ENCODE data around the gene CARTPT. TPM values are rescaled to one million over a fixed set of nuclear protein-coding genes. Genes with fewer than 3 reads are reported as not detected.
A peak's percentile ranks its signal among the peaks of the same experiment; 100 is the strongest.

CARTPT gene
- total RNA-seq (not detected), polyA plus RNA-seq (under 1 TPM in 1 of 2 donors, not detected in 1; 0.82 TPM)

- DNase-seq = peak in 2 of 6 donors; percentile 14 to 58
- intact Hi-C loops (cut with DNase I) = no loop called here
- H3K27ac ChIP-seq = no peak within 1 kb of the TSS
- ATAC-seq = peak; percentile 40 to 79 (median 48)
- whole genome bisulfite sequencing, 2 donors = 2 to 5% methylated on average over 64 to 65 of the region's 65 CpGs
- TF ChIP-seq CTCF (IDR thresholded peaks at IDR 0.05) = no peak
- H3K9me3 ChIP-seq = no peaks in the 10 kb centered on the region
- H3K4me3 ChIP-seq = no peak within 1 kb of the TSS
- H3K36me3 ChIP-seq = no peaks in the 10 kb centered on the region
- no peak for FAIRE-seq
- H3K27me3 ChIP-seq = peaks cover 0 to 11% (median 2%) of the 10 kb centered on the region in 4 donors
- H3K4me1 ChIP-seq = no peaks in the 10 kb centered on the region
These were observed at the start of gene CARTPT for GRCh38 chr5:71719063-71719964. CARTPT (plus strand) TSS chr5:71719275; CDS start chr5:71719294, 19 bp downstream.

DNA sequence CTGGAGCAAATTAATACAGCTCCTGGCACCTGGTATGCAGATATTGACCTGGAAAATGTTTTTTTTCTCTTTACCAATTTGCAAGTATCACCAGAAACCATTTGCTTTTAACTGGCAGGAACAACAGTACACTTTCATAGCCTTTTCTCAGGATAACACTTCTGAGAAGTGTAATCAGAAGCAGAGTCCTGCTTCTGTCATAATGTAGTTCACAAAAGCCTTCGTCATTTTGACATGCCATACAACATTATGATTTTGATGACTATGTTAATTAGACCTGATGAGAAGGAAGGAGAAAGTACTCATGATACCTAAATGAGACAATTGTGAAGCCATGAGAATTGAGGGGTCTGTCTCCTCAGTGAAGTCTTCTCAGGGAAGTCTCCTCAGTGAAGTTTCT lies 41.1 kb upstream of the CARTPT start:
- FAIRE-seq = no peak
- intact Hi-C loops (cut with DNase I) = no loop called here
- WGBS, 2 donors = 80 to 85% methylated on average over 1 of the region's 1 CpG

DNA sequence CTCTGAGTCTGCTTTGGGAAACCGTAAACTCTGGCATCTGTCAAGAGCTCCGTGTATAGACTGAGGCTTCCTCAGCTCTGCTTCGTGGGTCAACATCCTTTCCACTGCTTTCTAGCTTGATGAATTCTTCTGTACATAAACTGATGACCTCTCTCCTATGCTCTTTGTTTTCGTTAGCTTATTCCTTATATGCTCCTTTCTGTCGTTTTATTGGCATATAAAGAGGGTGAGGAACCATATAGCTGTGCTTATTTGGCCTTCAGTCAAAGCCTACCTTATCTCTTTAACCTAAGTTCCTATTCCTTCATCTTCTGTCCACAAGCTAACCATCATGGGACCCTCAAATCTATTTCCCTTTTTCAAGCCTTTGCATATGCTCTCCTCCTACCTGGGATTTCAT lies 39.4 kb upstream of the CARTPT start:
- H3K36me3 ChIP-seq = no peaks in the 10 kb centered on the region
- H3K27ac ChIP-seq = no peak overlapping the region
- H3K4me3 ChIP-seq = no peak overlapping the region
- ATAC-seq = no peak
- H3K27me3 ChIP-seq = no peaks in the 10 kb centered on the region
- H3K4me1 ChIP-seq = no peaks in the 10 kb centered on the region
- intact Hi-C loops (cut with DNase I) = no loop called here
- no peak for TF ChIP-seq CTCF (IDR thresholded peaks at IDR 0.05)
- FAIRE-seq = no peak
- no peaks in the 10 kb centered on the region for H3K9me3 ChIP-seq
- DNase-seq = no peak
- 63 to 69% methylated on average over 5 of the region's 5 CpGs for WGBS, 2 donors

More for the DNA sequence above, 41.1 kb upstream of the CARTPT start:
- ATAC-seq (no peak), DNase-seq (no peak)
- no peak for TF ChIP-seq CTCF (IDR thresholded peaks at IDR 0.05)
- H3K27ac ChIP-seq = no peak overlapping the region
- no peaks in the 10 kb centered on the region for H3K36me3 ChIP-seq
- no peak overlapping the region for H3K4me3 ChIP-seq
- no peaks in the 10 kb centered on the region for H3K9me3 ChIP-seq
- no peaks in the 10 kb centered on the region for H3K27me3 ChIP-seq
- H3K4me1 ChIP-seq = no peaks in the 10 kb centered on the region

GRCh38 chr5:71680510-71680909 lies 38.6 kb upstream of the CARTPT start:
- H3K27me3 ChIP-seq = no peaks in the 10 kb centered on the region
- 79 to 83% methylated on average over 2 of the region's 2 CpGs for WGBS, 2 donors
- no peak for ATAC-seq

More at GRCh38 chr5:71680510-71680909, 38.6 kb upstream of the CARTPT start:
- H3K4me1 ChIP-seq = no peaks in the 10 kb centered on the region
- no peaks in the 10 kb centered on the region for H3K9me3 ChIP-seq
- H3K36me3 ChIP-seq = no peaks in the 10 kb centered on the region
- no peak for DNase-seq
- H3K4me3 ChIP-seq = no peak overlapping the region
- no peak for FAIRE-seq
- TF ChIP-seq CTCF (IDR thresholded peaks at IDR 0.05) = no peak
- no peak overlapping the region for H3K27ac ChIP-seq
- intact Hi-C loops (cut with DNase I) = no loop called here

Measured in pancreas (tissue), 10 donors.